Measurements from ENCODE around the gene SHOC1. TPM values are rescaled to one million over a fixed set of nuclear protein-coding genes. Genes with fewer than 3 reads are reported as not detected.
"Not testable (repeated sequence)": the region's sequence is repeated elsewhere in the genome, so short reads cannot be mapped to it uniquely, and the experiment has no call there.

Gene SHOC1
- total and polyA plus RNA-seq, 2 donors (not counting 3 experiments of a cell fraction or from before 2014, with no cell fraction given) = not detected

DNA sequence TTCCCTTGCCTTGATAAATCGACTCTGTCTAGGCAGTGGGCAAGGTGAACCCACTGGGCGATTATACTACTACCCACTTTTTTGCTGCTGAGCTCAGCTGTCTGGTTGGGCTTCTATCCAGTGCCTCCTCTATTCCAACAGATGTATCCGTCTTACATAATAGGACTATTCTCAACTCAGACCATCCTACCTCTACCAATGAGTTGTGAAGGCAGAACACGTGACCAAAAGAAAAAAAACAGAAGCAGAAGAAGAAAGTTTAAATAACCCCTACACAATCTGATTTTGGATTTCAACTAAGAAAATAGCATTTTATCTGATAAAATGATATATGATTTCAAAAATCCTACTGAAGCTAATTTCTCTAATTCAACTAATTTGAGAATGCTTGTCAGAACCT is 16.2 kb upstream of the SHOC1 start:
- DNase-seq (ENCODE audit: low read depth, low spot score) = no peak
- no peak overlapping the region for H3K27ac ChIP-seq (ENCODE audit: insufficient read depth, low read depth, low read length)
- intact Hi-C loops (cut with micrococcal nuclease) = no loop called here
- no peaks in the 10 kb centered on the region for H3K79me2 ChIP-seq (ENCODE audit: control insufficient read depth, insufficient read depth, low read length)
- no peaks in the 10 kb centered on the region for H4K20me1 ChIP-seq (replicated peaks; ENCODE audit: control insufficient read depth, extremely low read depth, insufficient read depth, low read length)
- H3K4me3 ChIP-seq (replicated peaks in 1 of 3; ENCODE audit: insufficient read depth in 1 of 3, low read depth in 1 of 3, low read length in 3 of 3) = no peak overlapping the region
- H3K27me3 ChIP-seq (ENCODE audit: control insufficient read depth in 2 of 2, insufficient read depth in 2 of 2, low read length in 2 of 2) = no peaks in the 10 kb centered on the region
- no peak overlapping the region for H3K4me2 ChIP-seq (ENCODE audit: insufficient read depth, low read length)
- FAIRE-seq = no peak
- H3K9me1 ChIP-seq (replicated peaks; ENCODE audit: control insufficient read depth, extremely low read depth, insufficient read depth, low read length) = no peaks in the 10 kb centered on the region
- dilution Hi-C loops (cut with MboI; ENCODE audit: extremely low pct_ligation_motif_present, low sequenced_read_pairs) = no loop called here
- POLR2A ChIA-PET = no interaction called here
- no TSS peak for BruUV-seq (replicated peaks)
- no peak overlapping the region for H2AFZ ChIP-seq (ENCODE audit: low read depth, low read length)
- H3K9me3 ChIP-seq (replicated peaks; ENCODE audit: control insufficient read depth, insufficient read depth, low read length) = no peaks in the 10 kb centered on the region
- H3K9ac ChIP-seq (replicated peaks; ENCODE audit: extremely low read depth, insufficient read depth, low read length) = no peak overlapping the region
- no peaks in the 10 kb centered on the region for H3K36me3 ChIP-seq (ENCODE audit: control insufficient read depth in 2 of 2, extremely low read depth in 1 of 2, insufficient read depth in 2 of 2, low read length in 2 of 2)
- peaks cover 6% of the 10 kb centered on the region for H3K4me1 ChIP-seq (ENCODE audit: control insufficient read depth, extremely low read depth, insufficient read depth, low read length)
- no peak for TF ChIP-seq POLR2AphosphoS5 (IDR thresholded peaks at IDR 0.05; ENCODE audit: insufficient read depth, low read depth, low read length)
- no peak for TF ChIP-seq EZH2 (IDR thresholded peaks at IDR 0.05; ENCODE audit: borderline replicate concordance, low read depth, low read length, severe bottlenecking)
- TF ChIP-seq MYC (IDR thresholded peaks at IDR 0.05; ENCODE audit: low read depth, low read length) = no peak
- TF ChIP-seq, protein P1, sequence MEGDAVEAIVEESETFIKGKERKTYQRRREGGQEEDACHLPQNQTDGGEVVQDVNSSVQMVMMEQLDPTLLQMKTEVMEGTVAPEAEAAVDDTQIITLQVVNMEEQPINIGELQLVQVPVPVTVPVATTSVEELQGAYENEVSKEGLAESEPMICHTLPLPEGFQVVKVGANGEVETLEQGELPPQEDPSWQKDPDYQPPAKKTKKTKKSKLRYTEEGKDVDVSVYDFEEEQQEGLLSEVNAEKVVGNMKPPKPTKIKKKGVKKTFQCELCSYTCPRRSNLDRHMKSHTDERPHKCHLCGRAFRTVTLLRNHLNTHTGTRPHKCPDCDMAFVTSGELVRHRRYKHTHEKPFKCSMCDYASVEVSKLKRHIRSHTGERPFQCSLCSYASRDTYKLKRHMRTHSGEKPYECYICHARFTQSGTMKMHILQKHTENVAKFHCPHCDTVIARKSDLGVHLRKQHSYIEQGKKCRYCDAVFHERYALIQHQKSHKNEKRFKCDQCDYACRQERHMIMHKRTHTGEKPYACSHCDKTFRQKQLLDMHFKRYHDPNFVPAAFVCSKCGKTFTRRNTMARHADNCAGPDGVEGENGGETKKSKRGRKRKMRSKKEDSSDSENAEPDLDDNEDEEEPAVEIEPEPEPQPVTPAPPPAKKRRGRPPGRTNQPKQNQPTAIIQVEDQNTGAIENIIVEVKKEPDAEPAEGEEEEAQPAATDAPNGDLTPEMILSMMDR (IDR thresholded peaks at IDR 0.05; ENCODE audit: extremely low read depth in 1 of 2, insufficient read depth in 1 of 2, low read depth in 1 of 2, low read length in 2 of 2) = no peak
- no peak for TF ChIP-seq POLR2A (IDR thresholded peaks at IDR 0.05; ENCODE audit: low read depth, low read length)
- TF ChIP-seq FOS (IDR thresholded peaks at IDR 0.05; ENCODE audit: borderline replicate concordance, insufficient read depth, low read length) = no peak
- TF ChIP-seq JUN (IDR thresholded peaks at IDR 0.05; ENCODE audit: borderline replicate concordance, insufficient read depth, insufficient read length, low read depth) = no peak
- TF ChIP-seq, protein P2, sequence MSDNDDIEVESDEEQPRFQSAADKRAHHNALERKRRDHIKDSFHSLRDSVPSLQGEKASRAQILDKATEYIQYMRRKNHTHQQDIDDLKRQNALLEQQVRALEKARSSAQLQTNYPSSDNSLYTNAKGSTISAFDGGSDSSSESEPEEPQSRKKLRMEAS (IDR thresholded peaks at IDR 0.05; ENCODE audit: insufficient read depth, insufficient read length) = no peak
- no peak for TF ChIP-seq GATA2 (IDR thresholded peaks at IDR 0.05; ENCODE audit: insufficient read depth, insufficient read length, low read depth, low read length)
- CTCF ChIA-PET = no interaction called here

DNA sequence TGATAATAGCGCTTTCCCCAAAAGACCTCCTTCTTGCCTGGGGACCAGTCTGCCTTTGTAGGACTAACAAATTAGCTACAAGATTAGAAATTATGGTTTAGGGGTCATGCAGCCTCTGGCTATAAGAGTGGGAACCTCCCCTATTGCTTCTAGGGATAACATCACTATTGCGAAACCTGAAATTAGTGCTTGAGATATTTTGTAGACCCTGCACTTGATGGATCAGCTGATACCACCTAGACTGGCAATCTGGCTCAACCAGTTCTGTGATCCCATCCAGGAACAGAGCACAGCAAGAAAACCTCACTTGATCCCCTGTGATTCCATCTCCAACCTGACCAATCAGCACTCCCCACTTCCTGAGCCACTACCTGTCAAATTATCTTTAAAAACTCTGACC is 15.7 kb upstream of the SHOC1 start:
- H2AFZ ChIP-seq (ENCODE audit: low read depth, low read length) = not testable (repeated sequence)

More for the DNA sequence above, 15.7 kb upstream of the SHOC1 start:
- H4K20me1 ChIP-seq (replicated peaks; ENCODE audit: control insufficient read depth, extremely low read depth, insufficient read depth, low read length); dilution Hi-C loops (cut with MboI; ENCODE audit: extremely low pct_ligation_motif_present, low sequenced_read_pairs); H3K9me1 ChIP-seq (replicated peaks; ENCODE audit: control insufficient read depth, extremely low read depth, insufficient read depth, low read length); H3K4me3 ChIP-seq (replicated peaks in 1 of 3; ENCODE audit: insufficient read depth in 1 of 3, low read depth in 1 of 3, low read length in 3 of 3); H3K36me3 ChIP-seq (ENCODE audit: control insufficient read depth in 2 of 2, extremely low read depth in 1 of 2, insufficient read depth in 2 of 2, low read length in 2 of 2); H3K9ac ChIP-seq (replicated peaks; ENCODE audit: extremely low read depth, insufficient read depth, low read length); H3K27ac ChIP-seq (ENCODE audit: insufficient read depth, low read depth, low read length); H3K9me3 ChIP-seq (replicated peaks; ENCODE audit: control insufficient read depth, insufficient read depth, low read length); BruUV-seq (replicated peaks); intact Hi-C loops (cut with micrococcal nuclease); H3K79me2 ChIP-seq (ENCODE audit: control insufficient read depth, insufficient read depth, low read length); H3K27me3 ChIP-seq (ENCODE audit: control insufficient read depth in 2 of 2, insufficient read depth in 2 of 2, low read length in 2 of 2); DNase-seq (ENCODE audit: low read depth, low spot score); FAIRE-seq; POLR2A ChIA-PET; H3K4me2 ChIP-seq (ENCODE audit: insufficient read depth, low read length); CTCF ChIA-PET: not testable (repeated sequence)
- peaks cover 11% of the 10 kb centered on the region for H3K4me1 ChIP-seq (ENCODE audit: control insufficient read depth, extremely low read depth, insufficient read depth, low read length)
